Stimulated activated CD4-positive, alpha-beta T cell treated with anti-CD3 and anti-CD28 coated beads, Interleukin-1b, Interleukin-23, amount 100 ng/mL, for 1 hour (primary cell): ENCODE data around the gene ITSN1.

Experiments
- DNase-seq, 2 donors: peaks; one replicate each; pipeline ENCODE4 v3.0.0-alpha.2; 2020; ENCODE audit warnings: low read depth in 2 of 2

ITSN1 gene

DNA sequence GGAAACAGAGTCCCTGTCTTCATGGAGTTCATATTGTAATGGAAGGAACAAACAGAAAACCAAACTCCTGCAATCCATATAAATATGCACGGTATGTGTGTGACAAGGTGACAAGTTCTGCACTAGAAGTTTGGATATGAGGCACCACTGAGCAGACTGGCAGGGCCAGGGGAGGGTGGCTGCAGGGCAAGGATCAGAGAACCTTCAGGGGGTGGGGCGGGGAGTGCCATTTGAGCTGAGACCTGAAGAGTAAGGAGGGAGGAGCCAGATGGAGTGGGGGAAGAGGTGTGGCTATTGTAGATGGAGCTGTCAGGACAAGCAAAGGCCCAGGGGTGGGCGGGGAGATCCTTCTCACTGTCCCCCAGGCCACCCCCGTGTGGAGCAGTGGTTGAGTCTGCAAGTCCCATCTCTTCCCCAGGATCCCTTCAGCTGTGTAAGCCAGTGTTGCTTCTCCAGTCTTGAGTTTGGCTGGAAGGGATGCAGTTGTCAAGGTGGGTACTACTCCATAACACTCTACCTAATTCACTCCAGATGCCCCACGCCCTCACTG is 196.9 kb downstream of the ITSN1 start:
- DNase-seq = no peak

DNA sequence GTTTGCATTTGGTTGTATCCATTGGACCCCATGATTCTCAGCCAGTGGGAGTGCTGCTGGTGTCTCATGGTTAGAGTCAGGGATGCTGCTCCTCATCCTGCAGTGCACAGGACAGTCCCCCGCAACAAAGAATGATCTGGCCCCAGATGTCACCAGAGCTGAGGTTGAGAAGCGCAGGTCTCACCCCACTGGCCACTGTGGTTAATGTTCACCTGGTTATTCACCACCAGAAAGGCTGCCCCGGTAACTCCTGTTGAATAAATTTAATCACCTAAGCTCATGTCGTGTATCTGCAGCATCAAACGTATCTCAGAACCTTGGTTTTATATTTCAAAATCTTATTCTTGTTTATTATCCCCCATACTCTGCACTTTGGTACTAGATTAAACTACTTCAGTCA is 197.5 kb downstream of the ITSN1 start:
- DNase-seq = no peak

DNA sequence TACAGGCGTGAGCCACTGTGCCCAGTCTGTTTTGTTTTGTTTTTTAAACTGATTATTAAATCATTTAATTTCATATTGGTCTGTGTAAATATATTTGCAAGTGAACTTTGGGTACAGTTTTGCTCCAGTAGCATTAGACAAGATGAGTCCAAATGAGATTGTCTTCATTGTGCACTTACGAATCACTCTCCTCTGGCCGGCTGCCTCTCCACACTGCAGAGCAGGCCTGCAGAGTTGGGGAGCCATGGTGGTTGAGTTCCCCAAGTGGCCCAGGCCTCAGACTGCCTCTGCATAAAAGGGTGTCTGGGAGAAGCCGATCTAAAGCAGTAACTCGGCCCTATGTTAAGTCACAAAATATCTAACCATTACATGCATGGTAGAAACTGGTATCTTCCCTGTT is 198.5 kb downstream of the ITSN1 start:
- no peak for DNase-seq

- DNase-seq = no peak
These were observed 199.3 kb downstream of the ITSN1 start for GRCh38 chr21:33841561-33841960.

GRCh38 chr21:33843216-33843615 is 200.9 kb downstream of the ITSN1 start:
- no peak for DNase-seq

- DNase-seq = no peak
These were observed 202.0 kb downstream of the ITSN1 start for GRCh38 chr21:33844104-33844889.

DNA sequence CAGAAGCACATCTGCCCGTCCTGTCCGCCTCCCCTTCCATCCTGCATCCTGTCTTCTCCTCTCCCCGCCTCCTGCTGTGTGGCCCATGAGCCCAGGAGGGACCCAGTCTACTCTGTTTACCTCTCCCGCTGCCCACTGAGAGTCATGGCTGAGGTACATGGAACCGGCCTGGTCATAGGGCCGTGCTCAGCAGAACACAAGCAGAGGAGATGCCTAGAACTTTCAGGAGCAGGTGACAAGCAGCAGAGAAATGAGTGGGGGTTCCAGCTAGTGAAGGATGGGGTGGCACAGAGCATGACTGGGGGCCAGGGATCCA is 202.5 kb downstream of the ITSN1 start:
- DNase-seq = no peak

DNA sequence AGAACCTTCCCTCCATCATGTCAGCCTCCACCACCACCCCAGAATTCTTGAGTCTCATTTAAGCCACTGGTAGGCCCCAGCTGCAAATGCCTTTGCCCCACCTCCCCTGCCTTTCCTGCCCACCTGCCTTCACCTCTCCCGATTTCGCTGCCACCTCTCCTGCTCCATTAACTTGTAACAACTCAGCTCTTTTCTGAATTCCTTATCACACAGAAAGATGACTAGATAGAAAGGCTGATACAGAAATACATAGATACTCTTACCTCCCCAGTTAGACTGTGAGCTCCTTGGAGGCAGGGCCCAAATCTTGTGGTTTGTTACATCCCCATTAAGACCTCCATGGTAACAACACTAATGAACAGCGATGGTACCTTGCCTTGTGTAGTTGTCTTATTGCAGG is 203.8 kb downstream of the ITSN1 start:
- no peak for DNase-seq

- DNase-seq = no peak
These were observed 205.4 kb downstream of the ITSN1 start for GRCh38 chr21:33847588-33848248.

DNA sequence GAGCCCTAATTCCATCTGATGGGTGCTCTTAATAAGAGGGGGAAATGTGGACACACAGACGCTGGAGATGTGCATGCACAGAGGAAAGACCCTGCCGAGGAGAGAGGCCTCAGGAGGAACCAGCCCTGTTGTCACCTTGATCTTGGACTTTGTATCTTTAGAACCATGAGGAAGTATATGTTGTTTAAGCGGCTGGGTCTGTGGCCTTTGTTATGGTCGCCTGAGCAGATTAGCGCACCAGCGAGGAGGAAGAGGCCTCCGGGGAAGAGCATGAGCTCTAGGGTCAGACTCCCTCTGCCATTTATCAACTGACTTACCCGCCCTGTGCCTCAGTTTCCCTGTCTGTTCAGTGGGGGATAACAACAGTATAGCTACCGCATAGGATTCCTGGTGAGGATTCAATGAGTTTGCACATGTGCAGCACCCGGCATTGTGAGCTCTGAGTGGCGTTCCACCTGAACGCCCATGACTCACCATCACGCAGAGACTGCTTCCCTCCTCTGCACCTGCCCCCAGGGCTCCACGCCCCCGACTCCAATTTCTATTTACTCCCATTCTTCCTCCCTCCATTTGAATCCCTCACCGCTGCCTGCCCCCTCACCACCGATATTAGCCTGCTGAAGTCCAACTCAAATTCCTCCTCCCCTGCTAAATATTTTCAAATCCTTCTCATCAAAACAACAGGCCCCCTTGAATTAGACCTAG is 206.1 kb downstream of the ITSN1 start:
- no peak for DNase-seq

GRCh38 chr21:33849834-33850233 is 207.5 kb downstream of the ITSN1 start:
- DNase-seq = no peak

- DNase-seq = no peak
These were observed 208.1 kb downstream of the ITSN1 start for GRCh38 chr21:33850401-33850800.

DNA sequence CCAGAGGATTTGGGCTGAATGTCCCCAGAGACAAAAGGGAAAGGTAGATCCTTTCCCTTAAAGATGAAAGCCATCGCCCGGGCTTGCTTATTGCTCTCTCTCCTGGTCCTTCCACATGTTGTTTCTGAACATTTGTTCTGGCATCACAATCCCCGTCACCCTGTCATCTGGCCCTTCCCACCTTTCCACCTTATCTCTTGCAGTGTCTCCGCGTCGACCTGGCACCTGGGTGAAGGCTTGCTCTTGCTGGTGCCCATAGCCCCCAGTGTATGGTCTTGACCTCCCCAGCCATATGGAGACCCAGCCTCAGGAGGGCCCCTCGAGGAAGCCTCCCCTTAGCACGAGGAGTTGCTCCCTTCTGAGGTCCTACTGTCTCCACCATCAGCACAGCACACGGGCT is 208.7 kb downstream of the ITSN1 start:
- no peak for DNase-seq

GRCh38 chr21:33852485-33852884 is 210.2 kb downstream of the ITSN1 start:
- DNase-seq = no peak

- DNase-seq = no peak
These were observed 212.3 kb downstream of the ITSN1 start for GRCh38 chr21:33854604-33855003.

DNA sequence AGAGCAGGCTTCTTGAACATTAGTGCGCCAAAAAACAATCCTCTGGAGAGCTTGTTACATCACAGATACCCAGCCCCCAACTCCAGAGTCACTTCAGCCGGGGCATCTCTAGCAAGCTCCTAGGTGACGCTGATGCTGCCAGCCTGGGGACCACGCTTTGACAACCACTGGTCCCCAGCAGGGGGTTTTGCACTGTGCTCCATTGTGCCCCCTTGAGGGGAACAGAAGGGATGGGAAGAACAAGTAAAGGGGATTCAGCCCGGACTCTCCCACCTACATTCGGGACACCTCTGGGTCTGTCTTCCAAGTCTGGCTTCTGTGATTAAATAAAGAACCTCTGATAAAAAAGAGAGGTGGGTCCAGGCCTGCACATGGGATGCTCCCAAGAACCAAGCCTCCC is 212.9 kb downstream of the ITSN1 start:
- DNase-seq = no peak

- no peak for DNase-seq
These were observed 214.7 kb downstream of the ITSN1 start for GRCh38 chr21:33856893-33857527.

GRCh38 chr21:33857846-33858666 is 215.8 kb downstream of the ITSN1 start:
- no peak for DNase-seq

DNA sequence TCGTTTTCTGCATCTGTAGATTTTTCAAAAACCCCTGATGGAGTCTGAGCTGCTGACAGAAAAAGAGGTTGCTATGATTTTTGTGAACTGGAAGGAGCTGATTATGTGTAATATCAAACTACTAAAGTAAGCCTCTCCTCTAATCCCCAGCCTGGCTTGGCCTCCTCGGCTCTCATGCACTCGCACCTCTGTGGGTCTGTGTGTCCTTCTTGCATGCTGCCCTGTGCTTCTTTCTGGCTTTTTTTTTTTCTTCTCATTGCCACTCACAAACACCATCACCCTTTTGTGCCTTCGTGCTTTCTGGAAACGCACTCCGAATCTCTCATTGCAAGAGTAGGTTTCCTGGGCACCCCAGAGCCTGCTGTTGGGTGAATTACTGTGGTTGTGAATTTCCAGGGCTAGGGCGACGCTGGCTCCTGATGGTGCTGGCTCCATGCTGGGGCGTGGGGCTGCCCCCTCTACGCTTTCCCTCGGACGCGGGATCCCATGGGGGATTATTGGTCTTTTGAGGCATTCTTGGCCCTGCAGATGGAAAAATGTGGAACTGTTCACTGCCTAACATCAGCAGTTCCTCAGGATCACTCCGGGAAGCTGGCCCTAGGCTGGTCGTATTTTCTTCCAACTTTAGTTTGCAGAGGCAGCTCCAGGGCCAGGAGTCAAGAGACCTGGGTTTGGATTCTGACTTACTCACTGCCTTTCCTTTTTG is 216.5 kb downstream of the ITSN1 start:
- DNase-seq = no peak

- no peak for DNase-seq
These were observed 217.2 kb downstream of the ITSN1 start for GRCh38 chr21:33859373-33860102.
